GM23338 (cell line): ENCODE data around the gene NINJ1. TPM values are rescaled to one million over a fixed set of nuclear protein-coding genes. Genes with fewer than 3 reads are reported as not detected.

Source experiments
- ATAC-seq: fragments of 200-7000 bp; cut with Tn5 transposase; 3 replicates; pipeline ENCODE4 v1.9.1; 2020
- DNase-seq: peaks from one replicate; pipeline ENCODE4 v3.0.0-alpha.2; 2015; ENCODE audit warnings: low spot score
- H2AFZ ChIP-seq: fragments of 200-600 bp; sonication (generic); 2 replicates; pipeline ENCODE4 v1.8.0; 2016; ENCODE audit warnings: antibody characterized with exemption, mild to moderate bottlenecking, moderate library complexity
- H3F3A ChIP-seq: fragments of 200-600 bp; sonication (generic); replicated peaks from 2 replicates; pipeline ENCODE4 v1.8.0; 2017; ENCODE audit warnings: antibody characterized with exemption, mixed run types, low read depth
- H3K27ac ChIP-seq: fragments of 200-600 bp; sonication (generic); 2 replicates; pipeline ENCODE4 v1.6.1; 2016; ENCODE audit warnings: low read depth
- H3K27me3 ChIP-seq: fragments of 200-600 bp; sonication (generic); 2 replicates; pipeline ENCODE4 v1.8.0; 2016; ENCODE audit warnings: mild to moderate bottlenecking, mixed run types, moderate library complexity; ENCODE audit not compliant: insufficient read depth
- H3K36me3 ChIP-seq: fragments of 200-600 bp; sonication (generic); 2 replicates; pipeline ENCODE4 v1.8.0; 2016; ENCODE audit warnings: mild to moderate bottlenecking; ENCODE audit not compliant: insufficient read depth
- H3K4me1 ChIP-seq: fragments of 200-600 bp; sonication (generic); 2 replicates; pipeline ENCODE4 v1.8.0; 2016; ENCODE audit warnings: mild to moderate bottlenecking, moderate library complexity; ENCODE audit not compliant: insufficient read depth
- H3K4me2 ChIP-seq: fragments of 200-600 bp; sonication (generic); 2 replicates; pipeline ENCODE4 v1.7.1; 2017; ENCODE audit warnings: mixed run types
- H3K4me3 ChIP-seq: fragments of 200-600 bp; sonication (generic); 2 replicates; pipeline ENCODE4 v1.6.1; 2016; ENCODE audit warnings: mixed run types
- H3K79me2 ChIP-seq: fragments of 200-600 bp; sonication (generic); replicated peaks from 2 replicates; pipeline ENCODE4 v1.8.0; 2017; ENCODE audit warnings: mild to moderate bottlenecking; ENCODE audit not compliant: insufficient read depth
- H3K9me2 ChIP-seq: fragments of 200-600 bp; sonication (generic); 2 replicates; pipeline ENCODE4 v1.8.0; 2017; ENCODE audit not compliant: insufficient read depth
- H4K20me1 ChIP-seq: fragments of 200-600 bp; sonication (generic); replicated peaks from 2 replicates; pipeline ENCODE4 v1.8.0; 2017; ENCODE audit warnings: mild to moderate bottlenecking; ENCODE audit not compliant: insufficient read depth
- H3K27ac Mint-ChIP-seq: 2 replicates; pipeline ENCODE4 v1.8.0; 2020; ENCODE audit warnings: inconsistent platforms, mild to moderate bottlenecking, moderate library complexity, mixed read lengths
- H3K27me3 Mint-ChIP-seq: 3 replicates; pipeline ENCODE4 v1.8.0; 2022; ENCODE audit warnings: low read depth, mild to moderate bottlenecking, moderate library complexity, mixed read lengths, inconsistent platforms; ENCODE audit not compliant: insufficient read depth, poor library complexity
- H3K36me3 Mint-ChIP-seq: 3 replicates; pipeline ENCODE4 v1.8.0; 2021; ENCODE audit warnings: low read depth, mild to moderate bottlenecking, inconsistent platforms, moderate library complexity, mixed read lengths
- H3K4me1 Mint-ChIP-seq: 3 replicates; pipeline ENCODE4 v1.8.0; 2020; ENCODE audit warnings: mild to moderate bottlenecking, inconsistent platforms, mixed read lengths
- H3K4me3 Mint-ChIP-seq: 3 replicates; pipeline ENCODE4 v1.8.0; 2021; ENCODE audit warnings: moderate library complexity, mild to moderate bottlenecking, inconsistent platforms, mixed read lengths
- H3K9me3 Mint-ChIP-seq: 3 replicates; pipeline ENCODE4 v1.8.0; 2020; ENCODE audit warnings: moderate library complexity, mild to moderate bottlenecking, inconsistent platforms, mixed read lengths
- CREB1 ChIP-seq: fragments of 250-450 bp; sonication (Bioruptor Pico); IDR thresholded peaks from 2 replicates; pipeline ENCODE4 v1.5.0; 2020; ENCODE audit warnings: low read depth, mild to moderate bottlenecking, moderate library complexity
- EZH2phosphoT487 ChIP-seq: fragments of 200-600 bp; sonication (generic); IDR thresholded peaks from one replicate; pipeline ENCODE4 v1.8.1; 2018; ENCODE audit warnings: antibody characterized with exemption; ENCODE audit not compliant: unreplicated experiment
- JUNB ChIP-seq: IDR thresholded peaks from one replicate; pipeline ENCODE4 v1.6.1; 2016; ENCODE audit warnings: antibody characterized with exemption; ENCODE audit not compliant: unreplicated experiment
- NANOG ChIP-seq: IDR thresholded peaks from 2 replicates; pipeline ENCODE4 v1.6.1; 2016; ENCODE audit warnings: antibody characterized with exemption, borderline replicate concordance
- POLR2AphosphoS5 ChIP-seq: IDR thresholded peaks from 2 replicates; pipeline ENCODE4 v1.6.1; 2016; ENCODE audit warnings: antibody characterized with exemption, low read depth
- ZNF114 ChIP-seq: fragments of 250-450 bp; sonication (Bioruptor Pico); IDR thresholded peaks from 2 replicates; pipeline ENCODE4 v1.5.0; 2020; ENCODE audit warnings: mild to moderate bottlenecking, moderate library complexity
- ZNF331 ChIP-seq: fragments of 250-450 bp; sonication (Bioruptor Pico); IDR thresholded peaks from 2 replicates; pipeline ENCODE4 v1.5.0; 2020; ENCODE audit warnings: low read depth, mild to moderate bottlenecking, moderate library complexity
- polyA plus RNA-seq: library from polyadenylated mRNA; unstranded; fragments of >200 nt; fragmentation: Nextera tagmentation; extraction: Ambion mirVana; gene quantifications from 2 replicates; pipeline ENCODE4 v1.2.1, GENCODE V29; 2016
- total RNA-seq: library from RNA; depleted of rRNA; stranded (reverse); fragments of >200 nt; shearing (Covaris generic); gene quantifications from 2 replicates; pipeline ENCODE4 v1.2.3, GENCODE V29; 2014
- TF ChIP-seq, protein P1 (sequence below): IDR thresholded peaks from one replicate; pipeline ENCODE4 v1.6.1; 2018; ENCODE audit warnings: antibody characterized with exemption; ENCODE audit not compliant: unreplicated experiment
- TF ChIP-seq, protein P2 (sequence below), 2 experiments: fragments of 200-600 bp in 1 of 2; sonication (generic) in 1 of 2; conservative IDR thresholded peaks; 2 replicates each; pipeline versions ENCODE4 v1.5.1 to v1.6.1; 2016 to 2017; ENCODE audit warnings: antibody characterized with exemption in 2 of 2, low read depth in 2 of 2, mild to moderate bottlenecking in 2 of 2, moderate library complexity in 1 of 2
- TF ChIP-seq, protein P3 (sequence below): IDR thresholded peaks from 2 replicates; pipeline ENCODE4 v1.6.1; 2016; ENCODE audit warnings: antibody characterized with exemption

Gene NINJ1
- total and polyA plus RNA-seq, 2 experiments from 2014 or later: 36.3 to 39.7 TPM

DNA sequence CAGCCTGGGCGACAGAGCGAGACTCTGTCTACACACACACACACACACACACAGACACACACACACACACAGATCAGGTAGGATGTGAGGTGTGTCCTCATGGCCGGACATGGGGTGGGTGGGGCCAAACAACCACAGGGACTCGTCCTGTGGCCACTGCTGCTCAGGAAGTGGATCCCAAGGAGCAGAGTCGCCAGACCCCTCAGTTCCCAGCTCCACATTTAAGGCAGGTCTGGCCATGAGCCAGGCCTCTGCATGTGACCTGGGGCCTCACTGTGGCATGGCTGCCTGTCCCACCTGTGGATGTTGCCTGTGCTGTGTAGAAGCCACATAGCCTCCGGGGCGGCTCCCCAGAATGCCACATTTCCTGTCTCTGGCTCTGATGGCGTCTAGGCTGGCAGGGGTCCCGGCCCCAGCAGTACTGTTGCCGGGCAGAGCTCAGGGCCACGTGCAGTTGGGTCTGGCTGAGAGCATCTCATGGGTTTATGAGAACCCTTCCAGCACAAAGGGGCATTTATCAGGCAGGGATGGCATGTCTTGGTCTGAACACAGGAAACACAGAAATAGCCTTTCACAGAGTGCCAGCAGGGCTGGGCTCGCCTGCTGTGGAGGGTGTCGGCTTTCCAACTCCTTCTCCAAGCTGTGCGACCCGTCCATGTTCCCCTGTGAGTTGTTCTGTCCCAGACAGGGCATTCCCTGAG is 9.9 kb upstream of the NINJ1 start (continued):
- TF ChIP-seq, protein P1, sequence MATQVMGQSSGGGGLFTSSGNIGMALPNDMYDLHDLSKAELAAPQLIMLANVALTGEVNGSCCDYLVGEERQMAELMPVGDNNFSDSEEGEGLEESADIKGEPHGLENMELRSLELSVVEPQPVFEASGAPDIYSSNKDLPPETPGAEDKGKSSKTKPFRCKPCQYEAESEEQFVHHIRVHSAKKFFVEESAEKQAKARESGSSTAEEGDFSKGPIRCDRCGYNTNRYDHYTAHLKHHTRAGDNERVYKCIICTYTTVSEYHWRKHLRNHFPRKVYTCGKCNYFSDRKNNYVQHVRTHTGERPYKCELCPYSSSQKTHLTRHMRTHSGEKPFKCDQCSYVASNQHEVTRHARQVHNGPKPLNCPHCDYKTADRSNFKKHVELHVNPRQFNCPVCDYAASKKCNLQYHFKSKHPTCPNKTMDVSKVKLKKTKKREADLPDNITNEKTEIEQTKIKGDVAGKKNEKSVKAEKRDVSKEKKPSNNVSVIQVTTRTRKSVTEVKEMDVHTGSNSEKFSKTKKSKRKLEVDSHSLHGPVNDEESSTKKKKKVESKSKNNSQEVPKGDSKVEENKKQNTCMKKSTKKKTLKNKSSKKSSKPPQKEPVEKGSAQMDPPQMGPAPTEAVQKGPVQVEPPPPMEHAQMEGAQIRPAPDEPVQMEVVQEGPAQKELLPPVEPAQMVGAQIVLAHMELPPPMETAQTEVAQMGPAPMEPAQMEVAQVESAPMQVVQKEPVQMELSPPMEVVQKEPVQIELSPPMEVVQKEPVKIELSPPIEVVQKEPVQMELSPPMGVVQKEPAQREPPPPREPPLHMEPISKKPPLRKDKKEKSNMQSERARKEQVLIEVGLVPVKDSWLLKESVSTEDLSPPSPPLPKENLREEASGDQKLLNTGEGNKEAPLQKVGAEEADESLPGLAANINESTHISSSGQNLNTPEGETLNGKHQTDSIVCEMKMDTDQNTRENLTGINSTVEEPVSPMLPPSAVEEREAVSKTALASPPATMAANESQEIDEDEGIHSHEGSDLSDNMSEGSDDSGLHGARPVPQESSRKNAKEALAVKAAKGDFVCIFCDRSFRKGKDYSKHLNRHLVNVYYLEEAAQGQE: no peak
- TF ChIP-seq, protein P2, sequence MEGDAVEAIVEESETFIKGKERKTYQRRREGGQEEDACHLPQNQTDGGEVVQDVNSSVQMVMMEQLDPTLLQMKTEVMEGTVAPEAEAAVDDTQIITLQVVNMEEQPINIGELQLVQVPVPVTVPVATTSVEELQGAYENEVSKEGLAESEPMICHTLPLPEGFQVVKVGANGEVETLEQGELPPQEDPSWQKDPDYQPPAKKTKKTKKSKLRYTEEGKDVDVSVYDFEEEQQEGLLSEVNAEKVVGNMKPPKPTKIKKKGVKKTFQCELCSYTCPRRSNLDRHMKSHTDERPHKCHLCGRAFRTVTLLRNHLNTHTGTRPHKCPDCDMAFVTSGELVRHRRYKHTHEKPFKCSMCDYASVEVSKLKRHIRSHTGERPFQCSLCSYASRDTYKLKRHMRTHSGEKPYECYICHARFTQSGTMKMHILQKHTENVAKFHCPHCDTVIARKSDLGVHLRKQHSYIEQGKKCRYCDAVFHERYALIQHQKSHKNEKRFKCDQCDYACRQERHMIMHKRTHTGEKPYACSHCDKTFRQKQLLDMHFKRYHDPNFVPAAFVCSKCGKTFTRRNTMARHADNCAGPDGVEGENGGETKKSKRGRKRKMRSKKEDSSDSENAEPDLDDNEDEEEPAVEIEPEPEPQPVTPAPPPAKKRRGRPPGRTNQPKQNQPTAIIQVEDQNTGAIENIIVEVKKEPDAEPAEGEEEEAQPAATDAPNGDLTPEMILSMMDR (conservative IDR thresholded peaks at IDR 0.05; ENCODE audit: low read depth in 2 of 2): no peak
- TF ChIP-seq ZNF331 (CRISPR knock-in tag) (no peak), POLR2AphosphoS5 (no peak), ZNF114 (CRISPR knock-in tag) (no peak), JUNB (no peak), EZH2phosphoT487 (no peak), CREB1 (no peak), NANOG (no peak)
- TF ChIP-seq, protein P3, sequence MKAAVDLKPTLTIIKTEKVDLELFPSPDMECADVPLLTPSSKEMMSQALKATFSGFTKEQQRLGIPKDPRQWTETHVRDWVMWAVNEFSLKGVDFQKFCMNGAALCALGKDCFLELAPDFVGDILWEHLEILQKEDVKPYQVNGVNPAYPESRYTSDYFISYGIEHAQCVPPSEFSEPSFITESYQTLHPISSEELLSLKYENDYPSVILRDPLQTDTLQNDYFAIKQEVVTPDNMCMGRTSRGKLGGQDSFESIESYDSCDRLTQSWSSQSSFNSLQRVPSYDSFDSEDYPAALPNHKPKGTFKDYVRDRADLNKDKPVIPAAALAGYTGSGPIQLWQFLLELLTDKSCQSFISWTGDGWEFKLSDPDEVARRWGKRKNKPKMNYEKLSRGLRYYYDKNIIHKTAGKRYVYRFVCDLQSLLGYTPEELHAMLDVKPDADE: no peak

DNA sequence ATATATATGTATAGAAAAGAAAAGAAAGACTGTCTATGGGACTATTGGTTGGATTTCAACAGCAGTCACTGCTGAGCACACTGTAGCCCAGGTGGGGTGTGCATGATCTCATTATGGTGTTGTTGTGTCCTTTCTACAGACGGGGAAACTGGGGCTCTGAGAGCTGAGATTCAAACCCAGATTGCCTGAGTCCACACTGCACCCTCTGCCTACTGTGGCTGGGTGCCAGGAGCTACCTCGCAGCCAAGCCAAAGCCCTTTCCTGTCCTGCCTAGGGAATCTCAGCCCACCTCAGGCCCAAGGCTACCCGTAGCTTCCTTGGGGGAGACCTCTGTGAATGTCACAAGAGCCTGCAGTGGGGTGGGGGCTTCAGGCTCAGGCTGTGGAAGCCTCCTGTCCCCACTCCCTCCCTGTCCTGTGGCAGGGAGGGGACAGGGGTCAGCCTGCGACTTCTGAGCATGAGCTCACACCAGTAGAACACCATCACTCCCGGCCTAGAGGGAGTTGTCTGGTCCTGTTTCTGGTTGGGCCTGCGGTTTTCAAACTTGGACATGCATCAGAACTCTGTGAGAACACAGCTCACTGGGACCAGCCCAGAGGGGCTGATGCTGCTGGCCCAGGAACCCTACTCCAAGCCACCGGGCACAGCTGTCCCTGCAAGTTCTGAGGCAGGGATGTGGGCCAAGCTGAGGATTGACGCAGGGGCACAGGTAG is 7.9 kb upstream of the NINJ1 start:
- Histone ChIP-seq H3K4me2 (no peak overlapping the region), H2AFZ (no peak overlapping the region), H3K27ac (no peak overlapping the region), H3K9me2 (no peaks in the 10 kb centered on the region), H3K4me3 (no peak overlapping the region), H3F3A (no peaks in the 10 kb centered on the region), H3K27me3 (no peaks in the 10 kb centered on the region), H4K20me1 (no peaks in the 10 kb centered on the region), H3K79me2 (no peaks in the 10 kb centered on the region), H3K36me3 (no peaks in the 10 kb centered on the region), H3K4me1 (no peaks in the 10 kb centered on the region)
- DNase-seq (no peak), ATAC-seq (no peak)
- H3K4me3 Mint-ChIP-seq: no peak overlapping the region
- no peaks in the 10 kb centered on the region for H3K9me3 Mint-ChIP-seq
- H3K27ac Mint-ChIP-seq: no peak overlapping the region
- peaks cover 2% of the 10 kb centered on the region for H3K27me3 Mint-ChIP-seq
- H3K36me3 Mint-ChIP-seq: no peaks in the 10 kb centered on the region; the same call in 2 of the 3 replicates
- peaks cover 6% of the 10 kb centered on the region; the same call in 2 of the 3 replicates for H3K4me1 Mint-ChIP-seq
- no peak for TF ChIP-seq JUNB
- TF ChIP-seq ZNF114 (CRISPR knock-in tag): no peak
- TF ChIP-seq, protein P1: no peak
- TF ChIP-seq, protein P2 (conservative IDR thresholded peaks at IDR 0.05; ENCODE audit: low read depth in 2 of 2): no peak
